T-helper 2 cell treated with Interferon-gamma antibody and Interleukin-4, amounts not matched to agents 100 ng/mL and 5 ng/mL, for 36 hours (primary cell): ENCODE data around the gene ARID1B. TPM values are rescaled to one million over a fixed set of nuclear protein-coding genes. Genes with fewer than 3 reads are reported as not detected.

Source experiments
- intact Hi-C: fragments of 100-400 bp; cut with micrococcal nuclease; formaldehyde crosslinking; loops from one replicate; pipeline ENCODE4 v1.15.1; 2023
- total RNA-seq: library from RNA; stranded (reverse); gene quantifications from 2 replicates; pipeline ENCODE4 v1.2.3, GENCODE V29; 2022

ARID1B gene
- total RNA-seq, 1 donor from 2014 or later, result 82.5 TPM

- intact Hi-C loops, result no loop called here
These were observed 43.1 kb downstream of the ARID1B start for GRCh38 chr6:156820089-156820798.

DNA sequence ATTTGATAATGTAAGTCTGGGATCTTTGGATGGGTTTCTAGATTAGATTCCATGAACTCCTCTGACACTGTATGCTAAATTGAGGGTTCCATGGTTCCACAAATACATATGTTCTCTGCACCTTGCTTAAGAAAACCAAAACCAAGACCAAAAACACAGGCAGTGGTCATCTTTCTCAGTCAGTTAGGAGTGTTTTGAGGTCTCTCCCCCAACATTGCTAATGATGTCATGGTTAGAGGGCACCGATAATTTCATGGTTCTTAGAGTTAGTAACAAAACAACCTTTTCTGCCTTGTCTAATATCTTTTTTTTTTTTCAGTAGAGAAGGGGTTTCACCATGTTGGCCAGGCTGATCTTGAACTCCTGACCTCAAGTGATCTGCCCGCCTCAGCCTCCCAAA, 44.5 kb downstream of the ARID1B start:
- intact Hi-C loops, result no loop called here

DNA sequence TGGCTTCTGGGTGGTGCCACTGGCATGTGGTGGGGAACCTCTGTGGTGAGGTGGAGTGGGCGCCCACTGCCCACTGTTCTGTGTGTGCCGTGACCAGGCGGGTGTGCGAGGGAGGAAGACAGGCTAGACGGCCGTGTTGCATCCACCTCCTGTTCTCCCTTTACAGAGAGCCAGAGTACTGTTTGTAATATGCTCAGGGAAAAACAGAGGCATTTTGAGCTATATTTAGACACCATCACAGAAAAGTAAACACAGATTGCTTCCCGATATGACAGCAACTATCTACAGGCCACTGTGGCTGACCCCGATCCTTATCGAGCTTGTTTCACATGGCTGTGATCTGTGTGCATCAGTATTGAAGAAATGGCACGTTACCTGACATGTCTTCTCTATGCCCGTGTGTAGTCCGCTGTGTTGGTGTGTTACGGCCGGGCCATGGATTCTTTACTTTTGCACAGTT, 45.6 kb downstream of the ARID1B start:
- intact Hi-C loops, result no loop called here

- intact Hi-C loops, result no loop called here
These were observed 47.0 kb downstream of the ARID1B start for GRCh38 chr6:156824142-156824541.

- intact Hi-C loops, result no loop called here
These were observed 48.3 kb downstream of the ARID1B start for GRCh38 chr6:156825475-156825874.

DNA sequence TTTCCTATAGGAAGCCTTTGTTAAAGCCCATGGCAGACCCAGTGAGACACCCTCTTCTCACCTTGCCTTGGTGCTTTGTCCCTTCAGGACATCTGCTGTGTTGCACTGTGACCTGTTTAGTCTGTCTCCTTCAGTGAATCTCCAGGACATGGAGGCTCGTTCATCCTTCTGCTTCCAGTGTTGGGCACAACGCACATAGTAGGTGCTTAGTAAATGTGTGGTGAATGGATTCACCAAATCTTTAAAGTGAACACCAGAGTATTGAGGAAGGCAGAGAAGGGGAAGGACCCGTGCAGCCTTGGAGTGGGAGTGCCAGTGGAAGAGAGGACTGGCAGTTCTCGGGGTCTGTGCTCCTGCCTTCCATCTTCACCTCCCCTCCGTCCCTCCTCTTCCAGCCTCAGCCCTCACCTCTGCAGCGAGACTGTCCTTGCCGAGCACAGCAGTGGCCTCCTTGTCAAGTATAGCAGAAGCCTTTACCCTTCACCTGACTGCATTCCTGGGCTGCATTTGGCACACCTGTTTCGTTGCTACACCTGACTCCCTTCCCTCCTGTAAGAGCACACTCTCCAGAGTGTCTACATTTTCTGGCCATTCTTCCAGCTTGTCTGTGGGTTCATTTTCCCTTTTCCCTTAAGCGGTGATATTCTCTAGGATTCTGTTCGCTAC, 49.2 kb downstream of the ARID1B start:
- intact Hi-C loops, result no loop called here

DNA sequence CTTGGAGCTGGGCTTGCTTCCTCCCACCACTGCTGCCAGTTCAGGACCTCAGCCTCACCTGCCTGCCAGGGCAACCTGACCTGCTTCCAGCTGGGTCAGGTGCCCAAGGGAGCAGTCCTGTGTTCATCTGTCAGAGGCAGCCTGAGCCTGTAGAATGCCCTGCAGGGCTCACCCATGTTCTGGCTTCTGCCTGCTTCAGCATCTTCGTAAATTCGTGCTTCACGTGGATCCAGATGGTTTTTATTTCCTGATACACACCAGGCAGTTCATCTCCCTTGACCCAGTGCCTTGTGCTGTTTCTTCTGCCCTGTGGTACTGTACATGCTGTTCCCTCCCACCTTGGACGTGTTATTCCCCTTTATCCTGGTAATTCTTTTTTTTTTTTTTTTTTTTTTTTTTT, 50.2 kb downstream of the ARID1B start:
- intact Hi-C loops, result no loop called here

- intact Hi-C loops, result no loop called here
These were observed 51.1 kb downstream of the ARID1B start for GRCh38 chr6:156828280-156828703.

DNA sequence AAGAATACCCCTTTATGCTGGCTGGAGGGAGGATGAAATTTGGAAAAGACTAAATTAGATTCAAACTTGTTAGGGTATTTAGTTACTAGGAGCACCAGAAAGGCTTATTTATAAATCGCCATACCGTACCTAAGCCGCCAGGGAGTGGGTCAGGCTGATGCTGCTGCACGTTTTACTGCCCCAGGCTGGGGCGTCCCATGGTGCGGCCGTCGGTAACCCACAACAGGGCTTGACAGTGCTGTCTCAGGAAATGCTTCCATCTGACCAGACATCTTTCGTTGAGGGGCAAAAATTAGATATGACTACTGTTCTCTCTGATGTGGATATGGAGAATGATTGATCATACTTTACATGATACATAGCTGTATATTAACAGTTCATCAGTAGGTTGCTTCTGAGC, 52.9 kb downstream of the ARID1B start:
- intact Hi-C loops, result loop anchor here (5.0 kb wide), 1 partner anchor 48 kb away; no protein-coding TSS in a partner anchor

GRCh38 chr6:156832231-156832647, 55.1 kb downstream of the ARID1B start:
- intact Hi-C loops, result loop anchor here (5.0 kb wide), 1 partner anchor 50 kb away; no protein-coding TSS in a partner anchor

DNA sequence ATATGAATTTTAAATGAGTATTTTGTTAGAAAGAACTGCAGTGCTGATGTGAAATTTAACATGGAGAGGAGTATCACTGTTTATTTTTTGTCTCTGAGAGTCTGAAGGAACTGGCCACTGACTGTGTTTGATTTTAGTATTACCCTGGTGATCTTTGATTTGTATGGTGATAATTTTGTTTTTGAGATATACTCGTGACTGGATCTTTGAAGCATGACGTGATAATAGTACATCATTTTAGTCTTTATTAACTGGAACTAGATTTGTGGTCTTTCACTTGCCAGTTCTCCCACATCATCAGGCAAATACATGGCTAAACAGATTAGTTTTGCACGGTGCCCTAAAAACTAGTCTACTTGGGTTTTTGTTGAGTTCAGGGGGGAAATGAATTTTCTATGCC, 55.5 kb downstream of the ARID1B start:
- intact Hi-C loops, result loop anchor here (5.0 kb wide), 1 partner anchor 50 kb away; no protein-coding TSS in a partner anchor

DNA sequence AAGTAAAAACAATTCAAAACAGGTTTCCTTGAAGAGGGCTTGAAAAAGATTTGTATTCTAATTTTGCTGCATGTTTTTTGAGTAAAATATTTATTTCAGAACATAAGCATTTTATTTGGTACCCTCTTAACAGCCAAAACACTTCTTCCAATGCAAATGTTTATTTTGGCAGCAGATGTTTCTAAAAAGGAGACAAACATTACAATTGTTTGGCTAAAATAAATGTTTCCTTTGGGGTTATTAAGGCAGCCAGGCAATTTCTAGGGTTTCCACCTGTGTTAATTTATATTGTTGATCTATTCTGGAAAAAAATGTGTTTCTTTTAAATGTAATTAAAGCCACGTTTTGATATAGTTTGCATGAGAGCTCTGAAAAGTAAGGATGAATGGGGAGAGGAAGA, 56.6 kb downstream of the ARID1B start:
- intact Hi-C loops, result loop anchor here (5.0 kb wide), 1 partner anchor 51 kb away; no protein-coding TSS in a partner anchor

DNA sequence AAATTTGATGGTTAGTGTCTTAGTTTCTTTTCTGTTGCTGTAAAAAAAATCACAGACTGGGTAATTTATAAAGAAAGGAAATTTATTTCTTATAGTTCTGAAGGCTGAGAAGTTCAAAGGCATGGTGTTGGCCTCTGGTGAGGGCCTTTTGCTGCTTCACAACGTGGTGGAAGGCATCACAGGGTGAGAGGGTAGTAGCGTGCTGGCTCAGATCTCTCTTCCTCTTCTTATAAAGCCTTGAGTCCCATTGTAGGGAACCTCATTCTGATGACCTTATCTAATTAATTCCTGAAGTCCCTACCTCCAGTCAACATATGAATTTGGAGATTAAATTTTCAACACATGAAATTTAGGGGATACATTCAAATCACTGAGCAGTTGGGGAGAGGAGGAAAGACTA, 62.0 kb downstream of the ARID1B start:
- intact Hi-C loops, result no loop called here

DNA sequence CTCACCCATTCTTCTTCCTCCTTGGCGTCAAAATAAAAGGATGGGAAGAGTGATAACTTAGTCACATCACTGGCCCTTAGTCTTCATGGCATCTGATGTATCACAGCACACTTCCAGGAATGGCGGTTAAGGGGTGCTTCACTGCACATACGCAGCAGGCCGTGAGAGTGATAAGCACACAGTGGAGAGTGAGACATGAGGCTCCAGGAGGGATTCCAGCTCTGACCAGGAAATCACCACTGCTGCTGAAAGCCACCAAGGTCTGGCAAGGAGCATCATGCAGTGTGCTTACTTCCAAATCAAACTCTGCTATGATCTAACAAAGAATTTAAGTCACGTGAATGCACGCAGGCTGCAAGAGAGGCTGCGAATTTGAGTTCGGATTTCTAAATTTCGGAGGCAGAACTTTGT, 62.4 kb downstream of the ARID1B start:
- intact Hi-C loops, result no loop called here

DNA sequence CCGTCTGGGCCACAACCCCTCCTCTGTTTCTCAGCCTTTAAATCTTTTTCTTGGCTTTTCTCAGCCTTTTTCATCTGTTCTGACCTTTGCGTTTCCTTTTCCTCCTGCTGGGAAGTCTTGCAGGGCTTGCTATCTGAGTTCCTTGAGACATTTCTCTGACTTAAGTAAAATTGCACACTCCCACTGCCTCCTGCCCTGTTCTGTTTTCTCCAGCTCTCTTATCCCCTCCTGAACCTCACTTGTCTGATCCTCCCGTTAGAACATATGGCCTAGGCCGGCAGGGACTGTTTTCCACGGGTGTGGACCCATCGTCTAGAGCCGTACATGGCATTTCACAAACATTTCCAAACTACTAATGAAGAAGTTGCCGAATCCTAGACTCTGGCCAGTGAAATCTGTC, 63.0 kb downstream of the ARID1B start:
- intact Hi-C loops, result no loop called here

GRCh38 chr6:156840606-156841005, 63.4 kb downstream of the ARID1B start:
- intact Hi-C loops, result no loop called here

DNA sequence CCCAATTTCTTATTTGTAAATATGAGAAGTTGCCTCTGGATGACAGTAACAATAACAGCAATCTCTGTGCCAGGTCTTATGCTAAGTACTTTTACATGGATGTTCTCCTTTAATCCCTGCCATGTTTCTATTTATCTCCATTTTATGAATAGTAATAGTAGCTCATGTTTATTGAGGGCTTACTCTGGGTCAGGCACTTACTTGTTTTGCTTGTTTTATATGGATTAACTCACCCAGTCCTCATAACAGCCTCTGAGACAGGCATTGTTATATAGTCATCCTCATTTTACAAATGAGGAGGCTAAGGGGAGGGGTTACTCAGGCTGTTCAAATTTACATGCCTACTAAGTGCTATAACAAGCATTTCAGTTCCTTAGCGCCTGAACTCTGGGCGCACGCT, 64.3 kb downstream of the ARID1B start:
- intact Hi-C loops, result no loop called here

DNA sequence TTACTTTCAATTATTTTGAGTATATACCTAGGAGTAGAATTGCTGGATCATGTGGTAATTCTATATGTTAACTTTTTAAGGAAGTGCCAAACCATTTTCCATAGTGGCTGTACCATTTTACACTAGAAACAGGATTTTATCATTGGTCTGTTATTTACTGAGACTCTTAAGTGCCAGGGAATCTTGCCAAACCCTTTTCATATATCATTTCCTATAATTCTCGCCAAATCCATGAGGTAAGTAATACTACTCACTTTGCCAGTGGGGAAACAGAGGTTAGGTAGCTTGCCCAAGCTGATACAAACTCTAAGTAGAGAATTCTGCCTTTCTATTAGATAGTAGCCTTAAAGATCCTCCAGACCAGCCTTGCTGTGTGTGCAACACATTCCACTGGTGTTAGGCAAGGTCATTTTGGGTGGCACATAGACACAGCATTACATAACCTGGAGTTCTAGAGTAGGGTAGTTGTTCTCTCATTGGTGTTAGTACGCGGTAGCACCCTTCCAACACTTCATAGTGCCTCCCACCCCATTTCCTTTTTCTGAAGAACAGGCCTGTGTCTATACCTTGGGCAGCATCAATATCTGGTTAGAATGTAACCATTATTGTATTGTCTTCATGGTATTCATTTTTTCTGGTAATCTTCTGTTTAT, 65.5 kb downstream of the ARID1B start:
- intact Hi-C loops, result no loop called here

- intact Hi-C loops, result no loop called here
These were observed 66.9 kb downstream of the ARID1B start for GRCh38 chr6:156844089-156844488.

DNA sequence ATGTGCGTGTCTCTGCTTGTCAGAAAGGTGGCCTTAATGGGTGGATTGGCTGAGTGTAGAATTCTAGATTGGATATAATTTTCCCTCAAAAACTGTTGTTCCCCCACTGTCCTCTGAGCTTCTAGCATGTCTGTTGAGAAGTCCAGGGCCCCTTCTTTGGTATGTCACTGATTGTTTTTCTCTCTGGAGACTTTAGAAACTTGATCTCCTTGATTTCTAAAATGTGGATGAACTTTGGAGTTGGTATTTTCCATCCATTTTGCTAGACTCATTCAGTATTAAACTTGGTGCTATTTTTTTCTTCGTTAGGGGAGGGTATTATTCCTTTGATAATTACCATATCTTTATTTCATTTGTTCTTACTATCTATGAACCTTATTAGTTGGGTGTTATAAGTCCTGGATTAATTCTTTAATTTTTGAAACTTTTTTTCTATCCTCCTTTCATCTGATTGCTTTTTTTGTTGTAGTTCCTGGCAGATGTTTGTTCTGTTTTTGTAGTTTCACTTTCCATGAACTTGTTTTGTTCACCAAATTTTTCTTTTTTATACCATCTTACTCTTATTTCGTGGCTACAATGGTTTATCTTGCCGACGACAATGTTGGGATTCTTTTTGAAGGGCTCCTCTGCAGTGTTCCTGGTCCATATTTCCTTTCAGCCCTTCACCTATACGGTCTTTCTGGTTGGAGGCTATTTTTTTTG, 68.4 kb downstream of the ARID1B start:
- intact Hi-C loops, result no loop called here

- intact Hi-C loops, result no loop called here
These were observed 69.8 kb downstream of the ARID1B start for GRCh38 chr6:156846845-156847599.
